H9 (cell line): ENCODE data around the gene CLEC11A. TPM values are rescaled to one million over a fixed set of nuclear protein-coding genes. Genes with fewer than 3 reads are reported as not detected.

Experiments used
- DNase-seq: peaks from one replicate; pipeline ENCODE4 v3.0.0-alpha.2; 2017
- H2AFZ ChIP-seq: one replicate; pipeline ENCODE4 v1.6.1; 2013; ENCODE audit warnings: mild to moderate bottlenecking, low read length, control low read depth, moderate library complexity
- H2AK5ac ChIP-seq: 2 replicates; pipeline ENCODE4 v1.6.1; 2013; ENCODE audit warnings: low read length, control low read depth, mixed read lengths; ENCODE audit not compliant: insufficient read length
- H2BK120ac ChIP-seq: one replicate; pipeline ENCODE4 v1.6.1; 2013; ENCODE audit warnings: low read depth, mild to moderate bottlenecking, low read length, control low read depth, inconsistent platforms; ENCODE audit not compliant: poor library complexity, severe bottlenecking
- H2BK12ac ChIP-seq: 2 replicates; pipeline ENCODE4 v1.6.1; 2013; ENCODE audit warnings: low read length, control low read depth, mixed read lengths, low read depth; ENCODE audit not compliant: insufficient read length
- H2BK15ac ChIP-seq: 2 replicates; pipeline ENCODE4 v1.6.1; 2013; ENCODE audit warnings: low read depth, low read length, control low read depth
- H2BK20ac ChIP-seq: one replicate; pipeline ENCODE4 v1.6.1; 2013; ENCODE audit warnings: low read depth, mild to moderate bottlenecking, low read length, control low read depth, inconsistent platforms; ENCODE audit not compliant: poor library complexity, severe bottlenecking
- H2BK5ac ChIP-seq: 2 replicates; pipeline ENCODE4 v1.6.1; 2013; ENCODE audit warnings: low read length, control low read depth, mixed read lengths; ENCODE audit not compliant: insufficient read length
- H3K14ac ChIP-seq: 2 replicates; pipeline ENCODE4 v1.6.1; 2013; ENCODE audit warnings: low read length, control low read depth; ENCODE audit not compliant: insufficient read depth
- H3K18ac ChIP-seq: 2 replicates; pipeline ENCODE4 v1.6.1; 2013; ENCODE audit warnings: low read depth, mild to moderate bottlenecking, mixed read lengths, low read length, control low read depth; ENCODE audit not compliant: insufficient read length
- H3K23ac ChIP-seq: 2 replicates; pipeline ENCODE4 v1.6.1; 2013; ENCODE audit warnings: low read length, control low read depth, mixed read lengths, low read depth; ENCODE audit not compliant: insufficient read length
- H3K23me2 ChIP-seq: 2 replicates; pipeline ENCODE4 v1.6.1; 2013; ENCODE audit warnings: low read depth, mild to moderate bottlenecking, mixed read lengths, low read length, control low read depth; ENCODE audit not compliant: insufficient read length, poor library complexity, severe bottlenecking
- H3K27ac ChIP-seq: 2 replicates; pipeline ENCODE4 v1.5.1; 2013; ENCODE audit warnings: low read length, control low read depth, mixed read lengths, low read depth; ENCODE audit not compliant: insufficient read length
- H3K27me3 ChIP-seq: 2 replicates; pipeline ENCODE4 v1.6.1; 2013; ENCODE audit warnings: low read length, control low read depth, inconsistent platforms; ENCODE audit not compliant: insufficient read depth
- H3K4ac ChIP-seq: 2 replicates; pipeline ENCODE4 v1.6.1; 2013; ENCODE audit warnings: low read depth, mild to moderate bottlenecking, control low read depth, inconsistent platforms, low read length, moderate library complexity
- H3K4me1 ChIP-seq: 2 replicates; pipeline ENCODE4 v1.6.1; 2013; ENCODE audit warnings: low read length, control low read depth, inconsistent platforms; ENCODE audit not compliant: insufficient read depth
- H3K4me2 ChIP-seq: 2 replicates; pipeline ENCODE4 v1.6.1; 2013; ENCODE audit warnings: low read length, control low read depth, mixed read lengths; ENCODE audit not compliant: insufficient read length, insufficient read depth
- H3K56ac ChIP-seq: 2 replicates; pipeline ENCODE4 v1.6.1; 2013; ENCODE audit warnings: low read depth, mild to moderate bottlenecking, mixed read lengths, low read length, control low read depth; ENCODE audit not compliant: insufficient read length
- H3K79me1 ChIP-seq: 2 replicates; pipeline ENCODE4 v1.6.1; 2013; ENCODE audit warnings: low read depth, mild to moderate bottlenecking, moderate library complexity, low read length, control low read depth, inconsistent platforms; ENCODE audit not compliant: insufficient read depth, poor library complexity, severe bottlenecking
- H3K79me2 ChIP-seq: 2 replicates; pipeline ENCODE4 v1.6.1; 2013; ENCODE audit warnings: low read length, control low read depth, inconsistent platforms; ENCODE audit not compliant: insufficient read depth
- H3K9ac ChIP-seq: 2 replicates; pipeline ENCODE4 v1.6.1; 2013; ENCODE audit warnings: low read length, control low read depth, mixed read lengths; ENCODE audit not compliant: insufficient read length; ENCODE audit errors: extremely low read depth
- H3K9me3 ChIP-seq: one replicate; pipeline ENCODE4 v1.6.1; 2013; ENCODE audit warnings: low read depth, low read length, inconsistent platforms; ENCODE audit not compliant: control insufficient read depth
- H3T11ph ChIP-seq: one replicate; pipeline ENCODE4 v1.6.1; 2013; ENCODE audit warnings: mild to moderate bottlenecking, low read length, control low read depth, inconsistent platforms
- H4K20me1 ChIP-seq: one replicate; pipeline ENCODE4 v1.6.1; 2013; ENCODE audit not compliant: control insufficient read depth, insufficient read length, insufficient read depth
- H4K5ac ChIP-seq: 2 replicates; pipeline ENCODE4 v1.6.1; 2013; ENCODE audit warnings: low read depth, mild to moderate bottlenecking, mixed read lengths, low read length, control low read depth; ENCODE audit not compliant: insufficient read length
- H4K8ac ChIP-seq: replicated peaks from 2 replicates; pipeline ENCODE4 v1.6.1; 2013; ENCODE audit warnings: low read length, control low read depth, mixed read lengths, low read depth; ENCODE audit not compliant: insufficient read length
- H4K91ac ChIP-seq: 2 replicates; pipeline ENCODE4 v1.6.1; 2013; ENCODE audit warnings: low read depth, mild to moderate bottlenecking, moderate library complexity, mixed read lengths, low read length, control low read depth; ENCODE audit not compliant: insufficient read length
- H3K27ac Mint-ChIP-seq, 3 experiments: 2 replicates in 2 of 3; 3 replicates in 1 of 3; pipeline ENCODE4 v1.8.0; 2020 to 2021; ENCODE audit warnings: mixed read lengths in 3 of 3, mild to moderate bottlenecking in 1 of 3, moderate library complexity in 1 of 3
- H3K27me3 Mint-ChIP-seq: 2 replicates; pipeline ENCODE4 v1.8.0; 2021; ENCODE audit warnings: low read depth, mild to moderate bottlenecking, moderate library complexity, mixed read lengths
- H3K36me3 Mint-ChIP-seq, 3 experiments: 2 replicates in 2 of 3; 3 replicates in 1 of 3; pipeline ENCODE4 v1.8.0; 2020 to 2021; ENCODE audit warnings: low read depth in 3 of 3, mixed read lengths in 3 of 3; ENCODE audit not compliant: insufficient read depth in 1 of 3
- H3K4me1 Mint-ChIP-seq, 2 experiments: 2 replicates each; pipeline ENCODE4 v1.8.0; 2020; ENCODE audit warnings: mixed read lengths in 2 of 2
- H3K4me3 Mint-ChIP-seq, 2 experiments: 2 replicates in 1 of 2; 3 replicates in 1 of 2; pipeline ENCODE4 v1.8.0; 2020 to 2021; ENCODE audit warnings: mild to moderate bottlenecking in 2 of 2, mixed read lengths in 2 of 2, moderate library complexity in 1 of 2
- H3K9me3 Mint-ChIP-seq, 2 experiments: 2 replicates in 1 of 2; 3 replicates in 1 of 2; pipeline ENCODE4 v1.8.0; 2020; ENCODE audit warnings: mild to moderate bottlenecking in 2 of 2, mixed read lengths in 2 of 2, moderate library complexity in 1 of 2
- CTCF ChIP-seq: fragments of 200-600 bp; sonication (generic); conservative IDR thresholded peaks from 3 replicates; pipeline ENCODE4 v1.8.0; 2021; ENCODE audit warnings: antibody characterized with exemption, mild to moderate bottlenecking
- WGBS: extraction: QIAGEN DNeasy Blood & Tissue Kit; methylation state at CpG from one replicate; pipeline ENCODE4 v1.1.7; 2013; ENCODE audit warnings: missing lambda C conversion rate, low lambda C conversion rate, mixed read lengths; ENCODE audit not compliant: insufficient read length; ENCODE audit errors: extremely low coverage; 5-methylcytosine and 5-hydroxymethylcytosine counted together
- total RNA-seq: library from RNA; stranded (reverse); gene quantifications from 2 replicates; pipeline ENCODE4 v1.2.1, GENCODE V29; 2021

Gene CLEC11A
- total RNA-seq, 1 experiment from 2014 or later = 3.9 TPM

GRCh38 chr19:50690439-50690838 is 32.7 kb upstream of the CLEC11A start:
- no peak for TF ChIP-seq CTCF
- Histone ChIP-seq H2BK5ac (no peak overlapping the region), H4K91ac (no peak overlapping the region), H4K5ac (no peak overlapping the region), H3K4me2 (no peak overlapping the region), H3K9ac (no peak overlapping the region), H3K4ac (no peak overlapping the region), H3K79me2 (no peaks in the 10 kb centered on the region), H3K56ac (no peak overlapping the region), H2BK15ac (no peak overlapping the region), H3K9me3 (no peaks in the 10 kb centered on the region), H3K14ac (no peak overlapping the region), H2AK5ac (no peak overlapping the region), H3K4me1 (peaks cover 3% of the 10 kb centered on the region; the same call in 1 of the 2 replicates), H3K79me1 (no peaks in the 10 kb centered on the region), H3K27me3 (peaks cover 24% of the 10 kb centered on the region; the same call in 1 of the 2 replicates), H2BK12ac (no peak overlapping the region), H4K20me1 (peaks cover 2% of the 10 kb centered on the region), H3K23me2 (peaks cover 10% of the 10 kb centered on the region), H2BK120ac (no peak overlapping the region), H3K18ac (no peak overlapping the region), H3T11ph (no peak overlapping the region), H3K27ac (no peak overlapping the region), H3K23ac (no peak overlapping the region), H2BK20ac (no peak overlapping the region), H4K8ac (no peak overlapping the region), H2AFZ (no peak overlapping the region)
- no peaks in the 10 kb centered on the region; a peak in 1 of 7 replicates for H3K36me3 Mint-ChIP-seq
- H3K4me3 Mint-ChIP-seq = no peak overlapping the region
- H3K27me3 Mint-ChIP-seq = peaks cover 93% of the 10 kb centered on the region
- no CpG with 5 or more reads among the region's 7 CpGs for WGBS
- peaks cover 8 to 33% of the 10 kb centered on the region in 2 experiments for H3K4me1 Mint-ChIP-seq
- DNase-seq = no peak
- H3K9me3 Mint-ChIP-seq = no peaks in the 10 kb centered on the region
- no peak overlapping the region for H3K27ac Mint-ChIP-seq
